ENCODE data around the gene CIB2.

The CIB2 gene

DNA sequence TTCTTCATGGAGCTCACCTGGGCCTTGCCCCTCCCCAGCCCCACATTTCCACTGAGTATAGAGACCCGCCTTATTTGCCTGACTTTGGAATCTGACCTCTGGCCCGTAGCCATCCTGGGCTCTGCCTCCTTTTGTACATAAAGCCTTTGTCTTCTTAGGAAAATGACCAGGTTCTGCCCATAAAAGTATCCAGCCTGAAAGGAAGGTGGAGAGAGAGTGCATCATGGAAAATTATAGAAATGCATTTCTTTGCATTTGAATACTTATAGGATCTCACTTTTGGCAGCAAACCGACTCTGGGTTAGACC is 42.5 kb downstream of the CIB2 start:
- in situ Hi-C loops (cut with MboI; ENCODE audit: low sequenced_read_pairs), result no loop called here

GRCh38 chr15:78087951-78088772 is 43.1 kb downstream of the CIB2 start:
- in situ Hi-C loops (cut with MboI; ENCODE audit: low sequenced_read_pairs), result no loop called here

- in situ Hi-C loops (cut with MboI; ENCODE audit: low sequenced_read_pairs), result no loop called here
These were observed 45.3 kb downstream of the CIB2 start for GRCh38 chr15:78085928-78086327.

- in situ Hi-C loops (cut with MboI; ENCODE audit: low sequenced_read_pairs), result no loop called here
These were observed 46.8 kb downstream of the CIB2 start for GRCh38 chr15:78084449-78084750.

GRCh38 chr15:78083687-78084448 is 47.4 kb downstream of the CIB2 start:
- in situ Hi-C loops (cut with MboI; ENCODE audit: low sequenced_read_pairs), result no loop called here

DNA sequence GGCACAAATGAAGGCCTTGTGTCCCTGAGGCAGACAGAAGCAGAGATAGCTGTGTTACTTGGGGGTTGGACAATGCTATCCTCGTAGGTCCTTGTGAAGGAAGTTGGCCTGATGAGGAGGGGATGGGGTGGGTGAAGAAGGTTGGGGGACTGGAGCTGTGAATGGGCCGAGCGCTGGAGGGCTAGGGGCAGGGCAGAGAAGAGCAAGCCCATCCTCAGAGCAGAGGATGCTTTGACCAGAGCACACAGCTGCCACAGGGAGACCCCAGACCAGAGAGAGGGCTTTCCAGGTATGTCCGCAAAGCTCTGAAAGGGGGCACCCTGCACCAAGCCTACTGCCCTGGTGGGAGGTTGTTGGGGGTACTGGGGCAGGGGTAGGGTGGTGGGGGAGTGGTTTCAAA is 48.1 kb downstream of the CIB2 start:
- in situ Hi-C loops (cut with MboI; ENCODE audit: low sequenced_read_pairs), result no loop called here

DNA sequence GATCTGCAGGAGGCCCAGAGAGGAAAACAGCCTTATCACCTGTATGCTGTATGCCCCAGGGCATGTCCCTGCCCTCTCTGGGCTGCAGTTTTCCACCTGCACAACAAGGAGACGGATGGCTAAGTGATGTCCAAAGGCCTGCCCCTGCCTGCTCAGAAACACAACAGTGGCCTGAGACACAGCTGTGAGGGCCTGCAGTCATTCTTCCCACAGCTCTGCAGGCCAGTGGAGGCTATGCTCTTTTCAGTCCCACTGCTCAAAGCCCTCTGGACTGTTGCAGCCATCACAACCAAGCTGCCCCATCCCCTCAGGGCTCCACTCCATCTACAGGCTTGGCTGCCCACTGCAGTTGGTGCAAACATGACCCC is 48.5 kb downstream of the CIB2 start:
- in situ Hi-C loops (cut with MboI; ENCODE audit: low sequenced_read_pairs), result no loop called here

- in situ Hi-C loops (cut with MboI; ENCODE audit: low sequenced_read_pairs), result no loop called here
These were observed 49.0 kb downstream of the CIB2 start for GRCh38 chr15:78082106-78082742.

DNA sequence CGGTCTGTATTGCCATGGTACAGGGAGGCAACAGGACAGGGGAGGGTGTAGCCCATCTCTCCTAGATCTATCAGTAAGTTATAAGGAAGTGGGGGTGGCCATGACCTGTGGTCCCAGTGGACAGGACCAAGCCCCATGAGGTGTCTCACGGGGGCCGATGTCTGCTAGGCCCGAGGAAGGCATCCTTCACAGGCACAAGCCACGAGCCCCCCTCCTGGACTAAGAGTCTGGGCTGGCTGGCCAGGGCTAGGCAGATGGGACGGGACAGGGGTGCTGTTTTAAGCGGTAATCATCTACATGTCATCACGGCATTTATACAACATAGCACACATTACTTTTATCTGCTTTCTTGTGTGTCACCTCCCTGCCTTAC is 51.2 kb downstream of the CIB2 start:
- in situ Hi-C loops (cut with MboI; ENCODE audit: low sequenced_read_pairs), result no loop called here

GRCh38 chr15:78079298-78080087 is 51.8 kb downstream of the CIB2 start:
- in situ Hi-C loops (cut with MboI; ENCODE audit: low sequenced_read_pairs), result no loop called here

GRCh38 chr15:78077871-78078210 is 53.4 kb downstream of the CIB2 start:
- in situ Hi-C loops (cut with MboI; ENCODE audit: low sequenced_read_pairs), result no loop called here

GRCh38 chr15:78077053-78077870 is 54.0 kb downstream of the CIB2 start, which contains the start of gene TBC1D2B:
TSS of gene TBC1D2B (minus strand) at chr15:78077711. CDS start at chr15:78077652, 59 bp downstream.
- in situ Hi-C loops (cut with MboI; ENCODE audit: low sequenced_read_pairs), result no loop called here

DNA sequence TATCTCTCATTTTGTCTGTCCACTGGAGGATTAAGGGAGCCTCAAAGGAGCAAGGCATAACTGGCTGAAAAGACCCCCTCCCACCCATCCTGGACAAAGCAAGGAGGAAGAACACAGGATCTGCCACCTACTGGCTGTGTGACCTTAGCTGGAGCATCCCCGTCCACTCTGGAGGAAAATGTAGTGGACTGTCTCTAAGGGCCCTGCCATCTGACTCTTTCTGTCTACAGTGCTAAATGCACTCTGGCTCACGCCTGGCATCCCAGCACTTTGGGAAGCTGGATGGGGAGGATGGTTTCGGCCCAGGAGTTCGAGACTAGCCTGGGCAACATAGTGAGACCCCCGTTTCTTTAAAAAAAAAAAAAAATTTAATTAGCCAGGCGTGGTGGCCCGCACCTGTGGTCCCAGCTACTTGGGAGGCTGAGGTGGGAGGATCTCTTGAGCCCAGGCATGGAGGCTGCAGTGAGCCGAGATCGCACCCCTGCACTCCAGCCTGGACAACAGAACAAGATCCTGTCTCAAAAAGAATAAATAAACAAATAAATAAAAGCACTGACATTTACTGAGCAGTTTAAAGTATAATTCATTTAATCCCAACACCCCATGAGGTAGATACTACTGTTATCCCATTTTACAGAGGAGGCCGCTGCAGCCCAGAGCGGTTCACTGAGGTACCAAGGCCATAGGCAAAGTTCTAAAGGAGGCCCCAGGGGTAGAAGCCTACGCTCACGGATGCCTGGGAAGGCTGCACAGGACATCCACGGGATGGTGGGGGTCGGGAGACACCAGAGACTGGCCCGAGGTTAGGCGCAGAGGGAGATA is 54.8 kb downstream of the CIB2 start:
- in situ Hi-C loops (cut with MboI; ENCODE audit: low sequenced_read_pairs), result no loop called here

GRCh38 chr15:78075490-78076230 is 55.6 kb downstream of the CIB2 start:
- in situ Hi-C loops (cut with MboI; ENCODE audit: low sequenced_read_pairs), result no loop called here

DNA sequence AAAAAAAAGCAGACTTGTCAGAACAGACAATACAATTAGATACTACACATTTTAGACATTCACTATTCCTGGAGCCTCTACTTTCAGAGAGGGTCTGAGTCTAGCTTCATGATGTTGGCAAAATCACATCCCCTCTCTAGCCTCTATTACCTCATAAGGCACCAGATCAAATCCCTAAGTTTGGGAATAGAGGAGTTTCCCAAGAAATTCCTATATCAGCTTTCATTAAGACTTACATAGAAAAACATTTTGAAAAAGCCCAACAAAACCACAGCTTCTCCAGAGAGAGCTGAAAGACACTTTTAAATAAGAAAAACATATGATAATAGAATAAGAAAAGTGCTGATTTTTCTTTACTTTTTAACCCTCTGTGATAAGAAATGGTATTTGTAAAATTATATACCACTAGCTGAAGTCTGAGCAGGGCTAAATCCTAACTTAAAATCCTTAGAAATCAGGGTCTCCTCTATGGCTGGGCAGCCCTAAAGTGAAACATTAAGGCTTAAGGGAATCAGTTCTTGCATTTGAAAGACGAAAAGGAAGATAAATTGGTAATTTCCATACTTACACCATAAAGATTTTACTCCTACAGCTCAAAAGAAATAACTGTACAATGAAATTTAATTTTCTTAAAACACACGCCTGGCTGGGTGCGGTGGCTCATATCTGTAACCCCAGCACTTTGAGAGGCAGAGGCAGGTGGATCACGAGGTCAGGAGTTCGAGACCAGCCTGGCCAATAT is 58.0 kb downstream of the CIB2 start:
- in situ Hi-C loops (cut with MboI; ENCODE audit: low sequenced_read_pairs), result no loop called here

DNA sequence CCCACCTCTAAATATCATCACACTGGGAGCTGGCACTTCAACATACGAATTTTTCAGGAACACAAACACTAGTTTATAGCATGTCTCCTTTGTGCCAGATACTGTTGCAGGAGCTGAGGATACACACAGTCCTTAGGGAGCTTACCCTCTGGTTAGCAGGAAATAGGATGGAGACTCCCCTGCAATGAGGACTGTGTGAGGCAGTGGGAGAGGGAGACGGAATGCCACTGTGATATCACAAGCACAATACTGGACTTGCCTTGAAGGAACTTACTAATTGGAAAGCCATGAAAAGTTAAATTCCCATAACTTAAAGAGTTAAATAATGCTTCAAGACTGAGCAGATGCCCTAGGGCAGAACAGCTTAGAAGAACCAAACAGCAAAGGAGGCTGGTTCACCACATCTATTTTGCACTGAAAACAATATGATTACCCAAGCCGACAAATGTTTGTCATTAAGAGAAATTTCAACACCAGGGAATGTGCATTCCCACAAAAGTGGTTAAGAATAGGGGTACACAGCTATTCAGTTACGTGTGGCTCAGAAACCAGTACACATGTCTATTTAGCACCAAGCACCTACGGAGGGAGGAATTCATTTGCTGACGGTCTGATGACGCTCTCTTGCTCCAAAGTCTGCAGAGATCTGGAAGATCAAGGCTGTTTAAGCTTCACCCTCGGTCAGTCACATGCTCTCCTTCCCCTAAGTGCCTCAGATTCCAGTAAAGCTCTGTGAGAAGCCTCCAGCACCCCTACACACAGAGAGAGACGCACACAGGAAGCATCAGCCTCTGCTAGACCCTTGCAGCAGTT is 59.0 kb downstream of the CIB2 start:
- in situ Hi-C loops (cut with MboI; ENCODE audit: low sequenced_read_pairs), result no loop called here

DNA sequence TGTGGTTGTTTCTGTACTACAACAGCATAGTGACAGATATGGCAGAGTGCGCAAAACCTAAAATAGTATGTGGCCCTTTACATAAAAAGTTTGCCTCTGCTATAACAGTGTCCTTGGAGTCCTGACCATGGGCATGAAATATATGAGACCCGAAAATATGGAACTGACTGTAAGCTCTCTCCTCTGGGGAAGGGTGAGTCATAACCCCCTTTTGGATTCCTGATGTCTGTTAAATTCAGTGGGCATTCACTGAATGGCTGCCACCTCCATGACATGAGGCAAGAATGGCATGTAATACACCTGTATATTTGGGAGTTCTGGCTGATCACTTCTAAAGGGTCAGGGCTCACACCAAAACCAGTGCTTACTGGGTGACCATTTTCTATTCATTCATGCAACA is 59.9 kb downstream of the CIB2 start:
- in situ Hi-C loops (cut with MboI; ENCODE audit: low sequenced_read_pairs), result no loop called here

Measured in hTERT RPE-1 (cell line).